ENCODE measurements around the gene UNC5B.

DNA sequence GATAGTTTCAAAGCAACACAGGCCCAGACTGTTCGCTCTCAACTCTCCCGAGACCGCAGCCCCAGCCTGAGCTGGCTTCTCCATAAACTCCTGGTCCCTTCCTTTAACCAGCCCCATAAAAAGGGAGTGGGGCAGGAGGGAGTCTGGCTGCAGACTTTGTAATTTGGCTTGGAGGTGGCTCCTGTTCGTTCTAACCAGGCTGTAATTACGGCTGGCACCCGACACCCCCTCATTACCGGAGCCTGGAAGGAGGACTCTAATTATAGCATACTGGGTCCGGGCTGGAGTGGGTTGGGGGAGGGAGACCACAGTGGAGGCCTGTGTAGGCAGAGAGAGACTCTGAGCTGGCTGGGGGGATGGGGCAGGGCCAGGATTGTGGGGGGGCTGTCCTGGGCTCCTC is 49.7 kb downstream of the UNC5B start:
- TF ChIP-seq POLR2A (IDR thresholded peaks at IDR 0.05; ENCODE audit: low read depth, low read length): no peak
- TF ChIP-seq POLR2AphosphoS5 (IDR thresholded peaks at IDR 0.05; ENCODE audit: low read depth, low read length): no peak
